NB4 (cell line): ENCODE measurements around the gene COL5A1.

Experiments
- DNase-seq: peaks from one replicate; pipeline ENCODE4 v3.0.0; 2010; ENCODE audit warnings: low read depth
- H3K4me3 ChIP-seq: one replicate; pipeline ENCODE4 v1.5.1; 2011; ENCODE audit warnings: mild to moderate bottlenecking, low read depth, low read length, moderate library complexity
- CTCF ChIP-seq: IDR thresholded peaks from one replicate; pipeline ENCODE4 v1.5.1; 2012; ENCODE audit warnings: low read depth, low read length
- MAX ChIP-seq: IDR thresholded peaks from 2 replicates; pipeline ENCODE4 v1.6.1; 2011; ENCODE audit warnings: low read depth, low read length
- MYC ChIP-seq: IDR thresholded peaks from 2 replicates; pipeline ENCODE4 v1.6.1; 2011; ENCODE audit warnings: low read depth, low read length
- POLR2A ChIP-seq: IDR thresholded peaks from 2 replicates; pipeline ENCODE4 v1.6.1; 2011; ENCODE audit warnings: mild to moderate bottlenecking; ENCODE audit not compliant: insufficient read length; ENCODE audit errors: extremely low read depth

COL5A1 gene

GRCh38 chr9:134656334-134657006 is 14.9 kb downstream of the COL5A1 start:
- H3K4me3 ChIP-seq, result no peak overlapping the region
- TF ChIP-seq POLR2A (no peak), MAX (no peak), MYC (no peak), CTCF (no peak)
- DNase-seq, result peak; percentile 31

- TF ChIP-seq POLR2A (no peak), CTCF (no peak), MYC (no peak), MAX (no peak)
- H3K4me3 ChIP-seq, result no peak overlapping the region
- DNase-seq, result no peak
These were observed 16.2 kb downstream of the COL5A1 start for GRCh38 chr9:134657666-134658377.

- TF ChIP-seq MYC (no peak), MAX (no peak), CTCF (no peak)
- H3K4me3 ChIP-seq, result no peak overlapping the region
- DNase-seq, result no peak
These were observed 16.9 kb downstream of the COL5A1 start for GRCh38 chr9:134658378-134658955.

GRCh38 chr9:134659688-134660131 is 18.1 kb downstream of the COL5A1 start:
- no peak for DNase-seq
- TF ChIP-seq POLR2A (no peak), MYC (no peak), CTCF (no peak)
- no peak overlapping the region for H3K4me3 ChIP-seq

- no peak for TF ChIP-seq MAX
- TF ChIP-seq POLR2A, result no peak
- TF ChIP-seq CTCF, result peak; percentile 46
- TF ChIP-seq MYC, result no peak
- peak; percentile 39 for DNase-seq
- H3K4me3 ChIP-seq, result no peak overlapping the region
These were observed 18.8 kb downstream of the COL5A1 start for GRCh38 chr9:134660407-134660806.
